ENCODE measurements around the gene GRAMD1A.

The GRAMD1A gene

DNA sequence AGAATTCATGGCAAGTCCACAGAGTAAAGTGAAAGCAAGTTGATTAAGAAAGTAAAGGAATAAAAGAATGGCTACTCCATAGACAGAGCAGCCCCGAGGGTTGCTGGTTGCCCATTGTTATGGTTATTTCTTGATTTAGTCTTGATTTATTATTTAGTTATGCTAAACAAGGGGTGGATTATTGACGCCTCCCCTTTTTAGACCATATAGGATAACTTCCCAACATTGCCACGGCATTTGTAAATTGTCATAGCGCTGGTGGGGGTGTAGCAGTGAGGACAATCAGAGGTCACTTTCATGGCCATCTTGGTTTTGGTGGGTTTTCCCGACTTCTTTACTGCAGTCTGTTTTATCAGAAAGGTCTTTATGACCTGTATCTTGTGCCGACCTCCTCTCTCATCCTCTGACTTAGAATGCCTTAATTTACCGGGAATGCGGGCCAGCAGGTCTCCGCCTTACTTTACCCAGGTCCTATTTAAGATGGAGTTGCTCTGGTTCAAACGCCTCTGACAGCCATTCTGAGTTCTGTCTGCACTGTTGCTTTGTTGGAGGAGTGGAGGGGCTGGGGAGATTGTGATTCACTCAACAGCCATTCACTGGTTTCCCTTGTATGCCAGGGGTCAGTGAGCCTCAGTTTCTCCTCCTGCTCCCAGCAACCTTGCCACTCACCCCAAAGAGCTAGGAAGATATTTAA, 69.0 kb downstream of the GRAMD1A start:
- Histone ChIP-seq H3K27ac (ENCODE audit: low read depth, low read length) (no peak overlapping the region), H2AFZ (ENCODE audit: low read length, unreplicated experiment) (no peak overlapping the region), H3K4me1 (ENCODE audit: control insufficient read depth, insufficient read depth, low read length, unreplicated experiment) (no peaks in the 10 kb centered on the region), H3K27me3 (ENCODE audit: insufficient read depth, low read length) (no peaks in the 10 kb centered on the region), H3K4me3 (ENCODE audit: low read depth, low read length) (no peak overlapping the region), H3K79me2 (ENCODE audit: control insufficient read depth, insufficient read depth, low read length, unreplicated experiment) (no peaks in the 10 kb centered on the region), H3K36me3 (ENCODE audit: insufficient read depth, low read length) (no peaks in the 10 kb centered on the region)

- Histone ChIP-seq H3K4me1 (ENCODE audit: control insufficient read depth, insufficient read depth, low read length, unreplicated experiment) (no peaks in the 10 kb centered on the region), H3K27ac (ENCODE audit: low read depth, low read length) (no peak overlapping the region), H3K79me2 (ENCODE audit: control insufficient read depth, insufficient read depth, low read length, unreplicated experiment) (no peaks in the 10 kb centered on the region), H3K36me3 (ENCODE audit: insufficient read depth, low read length) (no peaks in the 10 kb centered on the region), H2AFZ (ENCODE audit: low read length, unreplicated experiment) (no peak overlapping the region), H3K4me3 (ENCODE audit: low read depth, low read length) (no peak overlapping the region), H3K27me3 (ENCODE audit: insufficient read depth, low read length) (no peaks in the 10 kb centered on the region)
Measured at GRCh38 chr19:35069696-35070095, 69.6 kb downstream of the GRAMD1A start.

DNA sequence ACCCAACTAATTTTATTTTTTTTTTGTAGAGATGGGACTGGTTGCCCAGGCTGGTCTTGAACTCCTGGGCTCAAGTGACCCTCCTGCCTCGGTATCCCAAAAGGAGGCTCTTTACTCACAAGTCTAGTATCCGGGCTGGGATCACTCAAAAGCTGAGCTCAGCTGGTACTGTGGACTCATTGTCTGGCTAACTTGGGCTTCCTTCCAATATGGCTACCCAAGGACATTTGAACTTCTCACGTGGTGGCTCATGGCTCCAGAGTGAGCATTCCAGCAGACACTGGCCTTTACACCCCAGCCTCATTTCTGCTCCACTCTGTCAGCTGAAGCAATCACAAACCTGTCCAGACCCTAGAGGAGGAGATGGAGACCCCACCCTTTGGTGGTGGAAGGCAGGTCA, 70.3 kb downstream of the GRAMD1A start:
- Histone ChIP-seq H3K79me2 (ENCODE audit: control insufficient read depth, insufficient read depth, low read length, unreplicated experiment) (no peaks in the 10 kb centered on the region), H3K27ac (ENCODE audit: low read depth, low read length) (no peak overlapping the region), H3K36me3 (ENCODE audit: insufficient read depth, low read length) (no peaks in the 10 kb centered on the region), H3K27me3 (ENCODE audit: insufficient read depth, low read length) (no peaks in the 10 kb centered on the region), H3K4me3 (ENCODE audit: low read depth, low read length) (no peak overlapping the region), H3K4me1 (ENCODE audit: control insufficient read depth, insufficient read depth, low read length, unreplicated experiment) (no peaks in the 10 kb centered on the region), H2AFZ (ENCODE audit: low read length, unreplicated experiment) (no peak overlapping the region)

GRCh38 chr19:35073516-35073915, 73.4 kb downstream of the GRAMD1A start:
- Histone ChIP-seq H3K36me3 (ENCODE audit: insufficient read depth, low read length) (no peaks in the 10 kb centered on the region), H3K27me3 (ENCODE audit: insufficient read depth, low read length) (no peaks in the 10 kb centered on the region), H3K79me2 (ENCODE audit: control insufficient read depth, insufficient read depth, low read length, unreplicated experiment) (no peaks in the 10 kb centered on the region), H3K4me3 (ENCODE audit: low read depth, low read length) (no peak overlapping the region), H3K4me1 (ENCODE audit: control insufficient read depth, insufficient read depth, low read length, unreplicated experiment) (no peaks in the 10 kb centered on the region), H3K27ac (ENCODE audit: low read depth, low read length) (no peak overlapping the region), H2AFZ (ENCODE audit: low read length, unreplicated experiment) (no peak overlapping the region)

GRCh38 chr19:35073941-35074340, 73.8 kb downstream of the GRAMD1A start:
- H3K79me2 ChIP-seq (ENCODE audit: control insufficient read depth, insufficient read depth, low read length, unreplicated experiment): no peaks in the 10 kb centered on the region
- no peaks in the 10 kb centered on the region for H3K4me1 ChIP-seq (ENCODE audit: control insufficient read depth, insufficient read depth, low read length, unreplicated experiment)
- H3K4me3 ChIP-seq (ENCODE audit: low read depth, low read length): no peak overlapping the region
- H2AFZ ChIP-seq (ENCODE audit: low read length, unreplicated experiment): no peak overlapping the region
- no peak overlapping the region for H3K27ac ChIP-seq (ENCODE audit: low read depth, low read length)
- no peaks in the 10 kb centered on the region for H3K27me3 ChIP-seq (ENCODE audit: insufficient read depth, low read length)
- H3K36me3 ChIP-seq (ENCODE audit: insufficient read depth, low read length): no peaks in the 10 kb centered on the region

- no peak overlapping the region for H3K4me3 ChIP-seq (ENCODE audit: low read depth, low read length)
- H3K27ac ChIP-seq (ENCODE audit: low read depth, low read length): no peak overlapping the region
- no peaks in the 10 kb centered on the region for H3K79me2 ChIP-seq (ENCODE audit: control insufficient read depth, insufficient read depth, low read length, unreplicated experiment)
Measured at GRCh38 chr19:35074426-35075201, 74.5 kb downstream of the GRAMD1A start.

DNA sequence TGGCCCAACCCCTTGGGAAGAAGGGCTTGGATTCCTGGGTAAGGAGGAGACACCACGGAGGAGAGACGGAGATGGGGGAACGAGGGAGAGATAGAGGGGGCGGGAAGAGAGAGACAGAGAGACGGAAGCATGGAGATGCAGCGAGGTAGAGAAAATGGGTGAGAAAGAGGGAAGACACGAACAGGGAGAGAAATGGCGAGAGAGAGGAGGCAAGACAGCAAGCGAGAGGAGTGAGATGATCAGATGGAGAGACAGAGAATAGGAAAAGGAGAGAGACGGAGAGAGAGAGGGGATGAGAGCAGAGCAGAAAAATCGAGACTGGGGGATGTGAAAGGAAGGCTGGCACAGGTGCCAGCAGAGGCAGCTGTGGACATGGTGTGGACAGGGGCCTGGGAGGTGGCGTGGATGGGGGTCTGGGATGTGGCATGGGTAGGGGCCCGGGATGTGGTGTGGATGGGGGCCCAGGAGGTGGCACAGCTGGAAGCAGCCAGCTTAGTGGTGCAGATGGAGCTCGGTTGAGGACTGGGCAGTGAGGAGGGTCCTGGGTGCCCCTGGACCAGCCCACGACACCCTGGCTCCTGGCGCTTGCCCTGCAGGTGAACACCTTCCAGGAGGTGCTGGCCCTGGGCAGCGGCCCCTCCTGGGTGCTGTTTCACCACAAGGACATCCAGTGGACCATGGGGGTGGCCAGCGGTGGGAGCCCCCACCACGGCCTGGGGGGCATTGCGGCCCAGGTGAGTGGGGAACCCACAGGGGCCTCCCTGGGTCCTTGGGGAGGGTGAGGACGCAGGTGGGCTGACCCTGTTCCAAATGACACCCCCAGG, 75.3 kb downstream of the GRAMD1A start:
- Histone ChIP-seq H3K4me1 (ENCODE audit: control insufficient read depth, insufficient read depth, low read length, unreplicated experiment) (no peaks in the 10 kb centered on the region), H3K4me3 (ENCODE audit: low read depth, low read length) (no peak overlapping the region), H3K79me2 (ENCODE audit: control insufficient read depth, insufficient read depth, low read length, unreplicated experiment) (no peaks in the 10 kb centered on the region), H2AFZ (ENCODE audit: low read length, unreplicated experiment) (no peak overlapping the region), H3K27ac (ENCODE audit: low read depth, low read length) (no peak overlapping the region), H3K36me3 (ENCODE audit: insufficient read depth, low read length) (no peaks in the 10 kb centered on the region), H3K27me3 (ENCODE audit: insufficient read depth, low read length) (no peaks in the 10 kb centered on the region)

More at GRCh38 chr19:35074426-35075201, 74.5 kb downstream of the GRAMD1A start:
- H2AFZ ChIP-seq (ENCODE audit: low read length, unreplicated experiment): no peak overlapping the region
- no peaks in the 10 kb centered on the region for H3K4me1 ChIP-seq (ENCODE audit: control insufficient read depth, insufficient read depth, low read length, unreplicated experiment)
- H3K36me3 ChIP-seq (ENCODE audit: insufficient read depth, low read length): no peaks in the 10 kb centered on the region
- H3K27me3 ChIP-seq (ENCODE audit: insufficient read depth, low read length): no peaks in the 10 kb centered on the region

DNA sequence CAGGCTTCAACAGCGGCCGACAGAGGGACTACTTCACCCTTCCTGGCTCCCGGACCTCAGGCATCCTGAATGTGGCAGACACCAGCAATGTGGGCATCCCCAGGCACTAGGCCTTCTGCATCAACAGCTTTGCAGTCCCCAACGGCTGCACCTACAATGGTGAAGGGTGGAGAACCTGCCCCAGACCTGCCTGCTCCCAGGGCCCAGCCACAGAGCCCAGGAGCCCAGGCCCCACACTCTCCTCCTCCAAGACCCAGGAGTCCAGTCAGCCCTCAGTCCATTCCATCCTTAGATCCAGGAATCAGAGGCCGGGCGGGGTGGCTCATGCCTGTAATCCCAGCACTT, 75.9 kb downstream of the GRAMD1A start:
- Histone ChIP-seq H3K4me1 (ENCODE audit: control insufficient read depth, insufficient read depth, low read length, unreplicated experiment) (no peaks in the 10 kb centered on the region), H3K27ac (ENCODE audit: low read depth, low read length) (no peak overlapping the region), H3K4me3 (ENCODE audit: low read depth, low read length) (no peak overlapping the region), H3K36me3 (ENCODE audit: insufficient read depth, low read length) (no peaks in the 10 kb centered on the region), H3K79me2 (ENCODE audit: control insufficient read depth, insufficient read depth, low read length, unreplicated experiment) (no peaks in the 10 kb centered on the region), H3K27me3 (ENCODE audit: insufficient read depth, low read length) (no peaks in the 10 kb centered on the region), H2AFZ (ENCODE audit: low read length, unreplicated experiment) (no peak overlapping the region)
